BLaER1 (cell line): ENCODE measurements around the gene MUC4.
A peak's percentile ranks its signal among the peaks of the same experiment; 100 is the strongest.
"Not testable (repeated sequence)": the region's sequence is repeated elsewhere in the genome, so short reads cannot be mapped to it uniquely, and the experiment has no call there.

ENCODE experiments used
- H3K27ac ChIP-seq: shearing (Covaris generic); formaldehyde crosslinking; 2 replicates; pipeline ENCODE4 v1.8.1; 2022
- H3K27me3 ChIP-seq: shearing (Covaris generic); formaldehyde crosslinking; 2 replicates; pipeline ENCODE4 v1.8.1; 2022
- H3K36me3 ChIP-seq: shearing (Covaris generic); formaldehyde crosslinking; 2 replicates; pipeline ENCODE4 v1.8.1; 2022
- H3K4me1 ChIP-seq: shearing (Covaris generic); formaldehyde crosslinking; 2 replicates; pipeline ENCODE4 v1.8.1; 2022
- H3K4me2 ChIP-seq: shearing (Covaris generic); formaldehyde crosslinking; 2 replicates; pipeline ENCODE4 v1.8.1; 2022
- H3K4me3 ChIP-seq: shearing (Covaris generic); formaldehyde crosslinking; 2 replicates; pipeline ENCODE4 v1.8.1; 2022
- H3K9ac ChIP-seq: shearing (Covaris generic); formaldehyde crosslinking; 2 replicates; pipeline ENCODE4 v1.8.1; 2022
- H3K9me3 ChIP-seq: shearing (Covaris generic); formaldehyde crosslinking; 2 replicates; pipeline ENCODE4 v1.8.1; 2022
- H4K20me1 ChIP-seq: shearing (Covaris generic); formaldehyde crosslinking; 2 replicates; pipeline ENCODE4 v1.8.1; 2022
- Cebpa-rat ChIP-seq: shearing (Covaris generic); IDR thresholded peaks from 2 replicates; pipeline ENCODE4 v1.8.1; 2022

The MUC4 gene

GRCh38 chr3:195755791-195756676 lies 55.7 kb downstream of the MUC4 start:
- no peaks in the 10 kb centered on the region for H3K9me3 ChIP-seq
- H3K27ac ChIP-seq, result no peak overlapping the region
- H3K36me3 ChIP-seq, result no peaks in the 10 kb centered on the region
- no peaks in the 10 kb centered on the region for H3K27me3 ChIP-seq
- no peak for TF ChIP-seq Cebpa-rat
- H4K20me1 ChIP-seq, result 0 out of 2 replicates have a peak, but pooled peaks cover under 1% of the 10 kb centered on the region
- H3K4me3 ChIP-seq, result no peak overlapping the region
- H3K4me1 ChIP-seq, result peaks cover 43% of the 10 kb centered on the region
- no peak overlapping the region for H3K9ac ChIP-seq
- H3K4me2 ChIP-seq, result no peak overlapping the region

GRCh38 chr3:195755391-195755790 lies 56.3 kb downstream of the MUC4 start:
- H3K4me2 ChIP-seq, result no peak overlapping the region
- no peak for TF ChIP-seq Cebpa-rat
- H3K27ac ChIP-seq, result no peak overlapping the region
- H3K9me3 ChIP-seq, result no peaks in the 10 kb centered on the region
- no peak overlapping the region for H3K9ac ChIP-seq
- H3K4me1 ChIP-seq, result peaks cover 37% of the 10 kb centered on the region
- no peaks in the 10 kb centered on the region for H3K36me3 ChIP-seq
- no peak overlapping the region for H3K4me3 ChIP-seq
- no peaks in the 10 kb centered on the region for H3K27me3 ChIP-seq
- H4K20me1 ChIP-seq, result no peaks in the 10 kb centered on the region

- no peaks in the 10 kb centered on the region for H3K9me3 ChIP-seq
- H3K36me3 ChIP-seq, result no peaks in the 10 kb centered on the region
- peaks cover 37% of the 10 kb centered on the region for H3K4me1 ChIP-seq
- H4K20me1 ChIP-seq, result no peaks in the 10 kb centered on the region
- H3K27ac ChIP-seq, result no peak overlapping the region
- H3K9ac ChIP-seq, result no peak overlapping the region
- H3K4me2 ChIP-seq, result no peak overlapping the region
- no peak for TF ChIP-seq Cebpa-rat
- no peak overlapping the region for H3K4me3 ChIP-seq
- no peaks in the 10 kb centered on the region for H3K27me3 ChIP-seq
Measured at GRCh38 chr3:195754906-195755305, 56.8 kb downstream of the MUC4 start.

- Histone ChIP-seq H3K4me2 (peak overlapping the region; percentile 54), H3K27me3 (no peaks in the 10 kb centered on the region), H3K27ac (no peak overlapping the region), H3K9me3 (no peaks in the 10 kb centered on the region), H4K20me1 (no peaks in the 10 kb centered on the region), H3K4me1 (peaks cover 37% of the 10 kb centered on the region), H3K4me3 (no peak overlapping the region), H3K36me3 (no peaks in the 10 kb centered on the region), H3K9ac (no peak overlapping the region)
- TF ChIP-seq Cebpa-rat, result no peak
Measured at GRCh38 chr3:195754141-195754540, 57.6 kb downstream of the MUC4 start.

GRCh38 chr3:195753581-195753980 lies 58.1 kb downstream of the MUC4 start:
- Histone ChIP-seq H3K27ac (no peak overlapping the region), H3K9me3 (no peaks in the 10 kb centered on the region), H3K4me3 (no peak overlapping the region), H3K27me3 (no peaks in the 10 kb centered on the region), H3K4me2 (peak overlapping the region; percentile 54), H3K4me1 (peaks cover 42% of the 10 kb centered on the region), H4K20me1 (no peaks in the 10 kb centered on the region), H3K9ac (no peak overlapping the region), H3K36me3 (no peaks in the 10 kb centered on the region)
- no peak for TF ChIP-seq Cebpa-rat

GRCh38 chr3:195752546-195753331 lies 59.0 kb downstream of the MUC4 start:
- no peak for TF ChIP-seq Cebpa-rat
- H3K4me2 ChIP-seq, result peak overlapping the region; percentile 54
- no peak overlapping the region for H3K4me3 ChIP-seq
- no peak overlapping the region for H3K27ac ChIP-seq
- no peaks in the 10 kb centered on the region for H3K36me3 ChIP-seq
- peaks cover 43% of the 10 kb centered on the region for H3K4me1 ChIP-seq
- no peaks in the 10 kb centered on the region for H4K20me1 ChIP-seq
- H3K9ac ChIP-seq, result no peak overlapping the region
- no peaks in the 10 kb centered on the region for H3K27me3 ChIP-seq
- no peaks in the 10 kb centered on the region for H3K9me3 ChIP-seq

- no peak overlapping the region for H3K9ac ChIP-seq
- H3K4me3 ChIP-seq, result no peak overlapping the region
- H3K4me2 ChIP-seq, result no peak overlapping the region
- H4K20me1 ChIP-seq, result no peaks in the 10 kb centered on the region
- no peaks in the 10 kb centered on the region for H3K36me3 ChIP-seq
- H3K4me1 ChIP-seq, result peaks cover 42% of the 10 kb centered on the region
- no peak for TF ChIP-seq Cebpa-rat
- no peaks in the 10 kb centered on the region for H3K27me3 ChIP-seq
- H3K27ac ChIP-seq, result no peak overlapping the region
- no peaks in the 10 kb centered on the region for H3K9me3 ChIP-seq
Measured at GRCh38 chr3:195752066-195752465, 59.7 kb downstream of the MUC4 start.

GRCh38 chr3:195751560-195751959 lies 60.2 kb downstream of the MUC4 start:
- Histone ChIP-seq H3K9me3 (no peaks in the 10 kb centered on the region), H4K20me1 (no peaks in the 10 kb centered on the region), H3K27me3 (no peaks in the 10 kb centered on the region), H3K4me1 (peaks cover 38% of the 10 kb centered on the region), H3K4me3 (no peak overlapping the region), H3K9ac (no peak overlapping the region), H3K4me2 (no peak overlapping the region), H3K36me3 (no peaks in the 10 kb centered on the region), H3K27ac (no peak overlapping the region)
- no peak for TF ChIP-seq Cebpa-rat

GRCh38 chr3:195750797-195751520 lies 60.8 kb downstream of the MUC4 start:
- no peak overlapping the region for H3K9ac ChIP-seq
- H4K20me1 ChIP-seq, result no peaks in the 10 kb centered on the region
- no peak for TF ChIP-seq Cebpa-rat
- no peaks in the 10 kb centered on the region for H3K27me3 ChIP-seq
- H3K36me3 ChIP-seq, result no peaks in the 10 kb centered on the region
- H3K4me2 ChIP-seq, result no peak overlapping the region
- H3K4me1 ChIP-seq, result peaks cover 38% of the 10 kb centered on the region
- H3K4me3 ChIP-seq, result no peak overlapping the region
- H3K27ac ChIP-seq, result no peak overlapping the region
- no peaks in the 10 kb centered on the region for H3K9me3 ChIP-seq

- H3K4me1 ChIP-seq, result peaks cover 34% of the 10 kb centered on the region
- H3K9me3 ChIP-seq, H3K27ac ChIP-seq, H3K4me3 ChIP-seq, H3K27me3 ChIP-seq, H3K9ac ChIP-seq, H3K36me3 ChIP-seq, H4K20me1 ChIP-seq: not testable (repeated sequence)
- H3K4me2 ChIP-seq, result peak overlapping the region; percentile 71; the same call in 1 of the 2 replicates
Measured at GRCh38 chr3:195749101-195749500, 62.6 kb downstream of the MUC4 start.
